SK-MEL-5 (cell line): ENCODE measurements around the gene TMEM182. TPM values are rescaled to one million over a fixed set of nuclear protein-coding genes. Genes with fewer than 3 reads are reported as not detected.
A peak's percentile ranks its signal among the peaks of the same experiment; 100 is the strongest.

Experiments used
- DNase-seq: peaks from one replicate; pipeline ENCODE4 v3.0.0-alpha.2; 2016; ENCODE audit warnings: low read depth, low spot score
- in situ Hi-C: cut with HindIII; loops from 2 replicates; pipeline ENCODE4 v1.10.0; 2016; ENCODE audit warnings: low sequenced_read_pairs, high pct_unique_total_duplicates, low pct_unique_long_range_greater_than_20kb
- polyA plus RNA-seq, 2 experiments: library from polyadenylated mRNA; depleted of rRNA; stranded (reverse); fragments of >200 nt; gene quantifications; 2 replicates each; pipeline ENCODE4 v1.2.3, GENCODE V29; 2015
- total RNA-seq: library from RNA; depleted of rRNA; stranded (reverse); fragments of >200 nt; shearing (Covaris generic); gene quantifications from 2 replicates; pipeline ENCODE4 v1.2.3, GENCODE V29; 2014; rRNA removed

Gene TMEM182
- total RNA-seq, result 3.3 and 3.9 TPM in 2 replicates
- polyA plus RNA-seq (2015; cell fraction: cytosol; rRNA removed), result 4.7 and 6.2 TPM in 2 replicates
- 2.2 and 3.4 TPM in 2 replicates for polyA plus RNA-seq (2015; cell fraction: nucleus; rRNA removed)

GRCh38 chr2:102761763-102762162 lies at the start of gene TMEM182:
TMEM182 (plus strand) TSS chr2:102762031; CDS start chr2:102762218, 187 bp downstream.
- no peak for DNase-seq
- in situ Hi-C loops, result no loop called here

- DNase-seq, result no peak
These were observed 44.4 kb upstream of the TMEM182 start for GRCh38 chr2:102717308-102718018.

GRCh38 chr2:102718387-102719316 lies 43.2 kb upstream of the TMEM182 start:
- DNase-seq, result no peak
- in situ Hi-C loops, result no loop called here

More at GRCh38 chr2:102717308-102718018, 44.4 kb upstream of the TMEM182 start:
- in situ Hi-C loops, result no loop called here

- DNase-seq, result no peak
- in situ Hi-C loops, result no loop called here
These were observed 37.8 kb upstream of the TMEM182 start for GRCh38 chr2:102724016-102724490.

GRCh38 chr2:102724553-102724952 lies 37.3 kb upstream of the TMEM182 start:
- DNase-seq, result no peak
- in situ Hi-C loops, result no loop called here

DNA sequence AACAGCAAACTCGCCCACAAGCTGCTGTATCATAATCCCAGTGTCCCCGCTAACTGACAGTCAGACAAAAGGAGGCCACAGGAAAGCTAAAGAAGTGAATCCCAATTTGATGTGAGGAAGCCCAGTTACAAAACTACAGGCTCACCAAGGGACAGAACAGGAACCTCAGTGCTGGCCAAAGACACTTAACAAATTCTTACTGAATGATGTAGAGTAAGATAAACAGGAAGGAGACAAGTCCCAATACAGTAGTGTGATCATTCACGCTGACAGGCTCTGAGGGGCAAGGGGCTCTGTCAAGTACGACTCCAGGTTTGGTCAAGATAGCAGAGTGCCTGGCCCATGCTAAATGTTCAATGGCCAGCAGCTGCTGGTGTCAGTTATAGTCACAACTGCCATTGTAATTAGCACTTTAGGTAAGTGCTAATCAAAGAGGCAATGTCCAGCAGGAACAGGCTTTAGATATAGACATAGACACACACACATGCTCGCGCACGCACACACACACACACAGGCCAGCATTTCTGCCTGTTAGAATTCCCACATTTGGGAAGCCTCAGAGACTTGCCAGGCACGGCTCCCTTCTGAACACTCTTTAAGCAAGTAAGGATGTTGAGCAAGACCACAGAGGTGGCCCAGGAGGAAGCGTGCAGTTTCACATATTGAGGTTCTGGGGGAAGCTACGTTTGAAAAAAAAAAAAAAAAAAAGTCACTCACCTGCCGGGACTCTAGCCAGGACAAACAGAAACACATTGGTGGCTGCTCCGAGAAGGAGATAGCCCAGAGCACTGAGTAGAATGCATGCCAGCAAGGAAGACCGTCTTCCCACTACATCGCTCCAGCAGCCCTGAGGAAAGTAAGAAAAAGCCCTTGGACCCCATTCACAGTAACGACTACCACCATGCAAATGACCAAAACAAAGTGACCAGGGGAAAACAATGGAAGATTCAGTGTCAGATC lies 35.4 kb upstream of the TMEM182 start:
- in situ Hi-C loops, result no loop called here
- no peak for DNase-seq

- DNase-seq, result no peak
- in situ Hi-C loops, result no loop called here
These were observed 26.3 kb upstream of the TMEM182 start for GRCh38 chr2:102735416-102736109.

- in situ Hi-C loops, result no loop called here
- DNase-seq, result no peak
These were observed 25.8 kb upstream of the TMEM182 start for GRCh38 chr2:102736110-102736409.

DNA sequence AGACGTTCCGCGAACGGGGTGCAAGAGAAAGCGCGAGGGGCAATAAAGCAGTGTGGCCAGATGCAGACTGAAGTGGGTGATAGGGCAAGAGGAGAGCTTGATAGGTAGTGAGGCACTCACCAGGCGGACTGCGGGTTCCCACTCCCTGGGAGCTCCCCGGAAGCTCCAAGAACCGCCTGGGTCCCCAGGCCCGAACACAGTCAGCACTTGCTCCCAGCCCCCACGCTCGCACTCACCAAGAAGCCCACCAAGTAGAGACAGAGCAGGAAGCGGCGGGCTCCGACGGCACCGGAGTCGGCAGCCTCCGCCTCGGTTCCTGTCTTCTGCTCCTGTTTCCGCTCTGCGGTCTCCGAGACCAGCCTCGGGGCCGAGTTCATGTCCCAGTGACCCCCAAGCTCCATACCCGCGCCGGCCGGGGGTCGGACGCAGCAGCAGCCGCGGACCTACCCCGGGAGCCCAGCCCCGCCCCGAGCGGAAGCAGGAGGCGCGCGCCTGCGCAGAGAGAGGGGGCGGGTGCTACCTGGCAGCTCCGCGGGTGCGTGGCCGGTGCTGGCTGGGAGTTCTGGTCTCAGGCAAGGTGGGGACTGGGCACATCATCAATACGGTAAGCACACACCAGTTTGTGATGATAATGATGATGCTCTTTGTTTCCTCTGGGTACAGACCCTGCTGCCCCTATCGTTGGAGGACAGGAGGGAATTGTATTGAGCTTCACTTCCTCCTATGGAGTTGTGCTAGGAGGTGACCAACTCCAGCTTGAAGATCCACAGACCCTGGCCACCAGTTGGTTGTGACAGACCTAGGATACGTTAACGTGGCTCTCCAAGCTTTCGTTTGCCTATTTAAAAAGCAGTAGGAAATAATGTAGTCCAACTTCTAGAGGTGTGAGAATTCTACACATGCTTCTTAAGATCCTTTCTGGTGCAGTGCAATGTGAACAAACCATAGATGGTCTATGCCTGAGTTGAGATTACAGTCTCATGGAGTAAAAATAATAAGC lies 25.1 kb upstream of the TMEM182 start:
- peak; percentile 60 for DNase-seq
- in situ Hi-C loops, result no loop called here

GRCh38 chr2:102737431-102737830 lies 24.4 kb upstream of the TMEM182 start:
- DNase-seq, result no peak
- in situ Hi-C loops, result no loop called here

GRCh38 chr2:102743259-102743658 lies 18.6 kb upstream of the TMEM182 start:
- in situ Hi-C loops, result no loop called here
- DNase-seq, result no peak

GRCh38 chr2:102748107-102748506 lies 13.7 kb upstream of the TMEM182 start:
- DNase-seq, result no peak
- in situ Hi-C loops, result no loop called here

GRCh38 chr2:102749938-102750337 lies 11.9 kb upstream of the TMEM182 start:
- in situ Hi-C loops, result no loop called here
- DNase-seq, result no peak

- peak; percentile 71 for DNase-seq
- in situ Hi-C loops, result no loop called here
These were observed 8.2 kb upstream of the TMEM182 start for GRCh38 chr2:102753563-102754159.

DNA sequence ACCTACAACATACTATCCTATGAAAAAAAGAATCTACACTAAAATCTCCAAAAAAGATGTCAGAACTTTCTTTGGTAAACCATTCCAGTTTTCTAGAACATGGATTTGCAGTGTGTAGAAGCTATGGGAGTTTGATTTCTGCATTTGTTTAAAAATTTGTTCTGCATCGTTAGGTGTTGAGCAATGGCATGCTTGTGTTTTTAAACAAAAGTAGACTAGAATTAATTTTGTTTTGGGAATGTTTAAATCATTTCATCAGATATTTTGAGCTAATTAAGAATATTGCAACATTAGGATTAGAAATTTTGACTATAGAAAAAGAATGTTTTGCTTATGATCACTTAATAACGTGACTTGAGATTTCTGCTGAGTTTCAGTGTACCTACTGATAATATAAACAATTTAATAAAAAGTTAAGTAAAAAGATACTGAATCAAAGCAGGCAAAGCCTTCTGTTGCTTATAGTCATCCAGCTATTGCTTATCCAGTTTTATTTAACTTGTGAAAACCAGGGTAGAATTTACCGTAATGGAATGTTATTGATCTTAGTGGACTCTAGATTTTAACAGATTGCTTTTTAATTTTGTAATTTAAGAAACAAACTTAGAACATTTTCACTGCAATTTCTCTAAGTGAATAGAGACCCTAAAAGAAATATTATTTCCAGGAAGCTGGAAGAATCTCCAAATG lies 7.2 kb upstream of the TMEM182 start:
- DNase-seq, result no peak
- in situ Hi-C loops, result no loop called here
